SH-SY5Y (cell line): ENCODE measurements around the gene TPM3.

Source experiments
- GATA2 ChIP-seq: IDR thresholded peaks from 2 replicates; pipeline ENCODE4 v1.6.1; 2011; ENCODE audit warnings: mild to moderate bottlenecking, low read depth, low read length
- GATA3 ChIP-seq: IDR thresholded peaks from 2 replicates; pipeline ENCODE4 v1.6.1; 2011; ENCODE audit warnings: low read depth, mild to moderate bottlenecking, low read length, moderate library complexity

- TF ChIP-seq GATA2: no peak
- no peak for TF ChIP-seq GATA3
These were observed 21.4 kb upstream of the TPM3 start for GRCh38 chr1:154213274-154213673.
